HEK293 (cell line): ENCODE results near the gene ZNRF2.

Source experiments
- ZNF114 ChIP-seq: fragments of 450-650 bp; formaldehyde crosslinking; IDR thresholded peaks from 2 replicates; pipeline ENCODE4 v1.5.0; 2017; ENCODE audit warnings: missing biosample characterization, missing genetic modification characterization
- ZNF274 ChIP-seq, 2 experiments: fragments of 200-500 bp in 1 of 2; fragments of 450-650 bp in 1 of 2; sonication (Bioruptor generic) in 1 of 2; formaldehyde crosslinking in 1 of 2; IDR thresholded peaks; 2 replicates each; pipeline versions ENCODE4 v1.5.1 to v1.6.1; 2014 to 2016; ENCODE audit warnings: borderline replicate concordance in 1 of 2, inconsistent platforms in 1 of 2, low read length in 1 of 2, missing biosample characterization in 1 of 2, missing genetic modification characterization in 1 of 2
- TF ChIP-seq, protein P1 (sequence below): fragments of 450-650 bp; formaldehyde crosslinking; IDR thresholded peaks from 2 replicates; pipeline ENCODE4 v1.5.1; 2016; ENCODE audit warnings: missing biosample characterization, missing genetic modification characterization

DNA sequence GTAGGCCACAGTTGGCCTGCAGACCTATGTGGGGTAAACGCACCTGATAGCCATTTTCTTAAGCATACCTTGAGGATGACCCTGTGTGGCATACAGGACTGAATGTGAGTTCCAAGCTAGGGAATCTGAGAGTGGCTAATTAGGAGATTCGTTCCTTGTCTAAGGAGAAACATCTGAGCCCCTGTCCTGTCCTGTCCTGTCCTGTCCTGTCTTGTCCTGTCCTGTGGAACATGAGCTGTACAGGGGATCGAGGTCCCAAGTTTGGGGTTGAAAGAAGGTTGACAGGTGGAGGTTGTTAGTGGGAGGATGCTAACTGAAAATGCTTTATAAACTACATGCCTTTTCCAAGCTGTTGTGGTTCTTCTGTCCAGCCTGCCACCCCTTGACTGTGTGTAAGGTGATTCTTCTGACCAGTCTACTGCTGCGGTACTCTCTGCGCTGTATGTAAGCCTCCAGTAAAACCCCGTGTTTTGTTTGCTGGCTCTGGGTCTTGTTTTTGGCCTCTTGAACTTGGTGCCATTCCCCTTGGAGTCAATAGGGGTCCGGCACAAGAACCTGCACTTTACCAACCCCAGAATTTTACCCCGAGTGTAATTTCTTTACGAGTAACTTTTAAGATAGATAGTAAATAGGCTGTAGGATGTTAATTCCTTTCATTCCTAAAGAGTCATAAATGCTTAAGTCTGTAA lies 26.4 kb downstream of the ZNRF2 start:
- TF ChIP-seq ZNF114 (tag by site-specific recombination) (no peak), ZNF274 (IDR thresholded peaks at IDR 0.05; ENCODE audit: low read length) (no peak), ZNF274 (tag by site-specific recombination; IDR thresholded peaks at IDR 0.05; ENCODE audit: borderline replicate concordance) (no peak)
- TF ChIP-seq, protein P1, sequence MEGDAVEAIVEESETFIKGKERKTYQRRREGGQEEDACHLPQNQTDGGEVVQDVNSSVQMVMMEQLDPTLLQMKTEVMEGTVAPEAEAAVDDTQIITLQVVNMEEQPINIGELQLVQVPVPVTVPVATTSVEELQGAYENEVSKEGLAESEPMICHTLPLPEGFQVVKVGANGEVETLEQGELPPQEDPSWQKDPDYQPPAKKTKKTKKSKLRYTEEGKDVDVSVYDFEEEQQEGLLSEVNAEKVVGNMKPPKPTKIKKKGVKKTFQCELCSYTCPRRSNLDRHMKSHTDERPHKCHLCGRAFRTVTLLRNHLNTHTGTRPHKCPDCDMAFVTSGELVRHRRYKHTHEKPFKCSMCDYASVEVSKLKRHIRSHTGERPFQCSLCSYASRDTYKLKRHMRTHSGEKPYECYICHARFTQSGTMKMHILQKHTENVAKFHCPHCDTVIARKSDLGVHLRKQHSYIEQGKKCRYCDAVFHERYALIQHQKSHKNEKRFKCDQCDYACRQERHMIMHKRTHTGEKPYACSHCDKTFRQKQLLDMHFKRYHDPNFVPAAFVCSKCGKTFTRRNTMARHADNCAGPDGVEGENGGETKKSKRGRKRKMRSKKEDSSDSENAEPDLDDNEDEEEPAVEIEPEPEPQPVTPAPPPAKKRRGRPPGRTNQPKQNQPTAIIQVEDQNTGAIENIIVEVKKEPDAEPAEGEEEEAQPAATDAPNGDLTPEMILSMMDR = no peak
